Adrenal gland (tissue), 12 donors: ENCODE measurements around the gene PDE2A. TPM values are rescaled to one million over a fixed set of nuclear protein-coding genes. Genes with fewer than 3 reads are reported as not detected.

Experiments
- DNase-seq, 7 donors: peaks; one replicate each; pipeline ENCODE4 v3.0.0-alpha.2; 2019 to 2020
- H3K27ac ChIP-seq, 5 donors: fragments of 200-600 bp; sonication (generic) in 4 of 5; 1 replicate in 3 of 5; 2 replicates in 2 of 5; pipeline versions ENCODE4 v1.5.1 to v1.8.0; 2016 to 2020; ENCODE audit warnings: mild to moderate bottlenecking in 1 of 5
- H3K27me3 ChIP-seq: fragments of 200-600 bp; 2 replicates; pipeline ENCODE4 v1.8.0; 2021
- H3K36me3 ChIP-seq, 2 donors: fragments of 200-600 bp; replicated peaks in 1 of 2; 1 replicate in 1 of 2; 2 replicates in 1 of 2; pipeline versions ENCODE4 v1.5.1 to v1.8.0; 2018 to 2022
- H3K4me1 ChIP-seq, 2 donors: fragments of 200-600 bp; replicated peaks in 1 of 2; 1 replicate in 1 of 2; 2 replicates in 1 of 2; pipeline versions ENCODE4 v1.5.1 to v1.8.0; 2018 to 2021
- H3K4me3 ChIP-seq, 4 donors: fragments of 200-600 bp; sonication (generic) in 3 of 4; one replicate each; pipeline ENCODE4 v1.5.1; 2016 to 2018
- H3K9me3 ChIP-seq, 3 donors: fragments of 200-600 bp; sonication (generic) in 1 of 3; replicated peaks in 1 of 3; 1 replicate in 2 of 3; 2 replicates in 1 of 3; pipeline versions ENCODE4 v1.5.1 to v1.8.0; 2016 to 2021
- CTCF ChIP-seq, 6 experiments: fragments of 450-650 bp in 4 of 6; fragments of 200-600 bp in 2 of 6; sonication (generic) in 1 of 6; IDR thresholded peaks; 1 replicate in 5 of 6; 2 replicates in 1 of 6; pipeline versions ENCODE4 v1.5.1 to v1.8.0; 2016 to 2021; ENCODE audit warnings: antibody characterized with exemption in 6 of 6, mild to moderate bottlenecking in 2 of 6, moderate library complexity in 1 of 6
- POLR2A ChIP-seq, 2 donors: fragments of 450-650 bp; IDR thresholded peaks; one replicate each; pipeline ENCODE4 v1.6.1; 2017; ENCODE audit warnings: antibody characterized with exemption in 2 of 2, mild to moderate bottlenecking in 2 of 2, moderate library complexity in 1 of 2
- WGBS, 4 donors: extraction: QIAGEN DNeasy Blood & Tissue Kit in 2 of 4; methylation state at CpG; one replicate each; pipeline versions ENCODE4 v1.1.5 to v1.1.7; 2013 to 2017; 5-methylcytosine and 5-hydroxymethylcytosine counted together
- intact Hi-C, 2 donors: fragments of 100-400 bp; cut with DNase I; formaldehyde crosslinking; loops; one replicate each; pipeline versions ENCODE4 v1.14.1 to v1.15.0; 2022 to 2023
- polyA plus RNA-seq, 3 donors: library from polyadenylated mRNA; stranded (reverse); fragments of 200-250 nt in 2 of 3; fragments of 350-450 nt in 1 of 3; fragmentation: Illumina TruSeq in 1 of 3; extraction: RNeasy Lipid Tissue Mini Kit (QIAGEN cat#74804) in 1 of 3; gene quantifications; one replicate each; pipeline ENCODE4 v1.2.3, GENCODE V29; 2013 to 2014
- total RNA-seq, 9 donors: library from RNA; depleted of rRNA in 4 of 9; stranded (reverse); fragments of >200 nt in 4 of 9; fragments of 120-200 nt in 1 of 9; fragmentation: NEBNext Ultra II Directional in 1 of 9; extraction: Animal tissue kit (Norgen Biotek cat#: 25700) in 1 of 9; gene quantifications; one replicate each; pipeline versions ENCODE4 v1.1.0 to v1.2.4, GENCODE V29; 2013 to 2023
- donor health status: healthy with polysubstance abuse.
- donor health status: Bipolar disorder and iron deficiency.
- donor health status: DM: yes; HTN: yes; CAD: no.
- donor health status: DM: no; HTN: no; CAD: no.
- donor health status: DM: no; HTN: no; CAD: no.
- donor health status: DM: yes; HTN: yes; CAD: no.

The PDE2A gene
- total and polyA plus RNA-seq, 12 donors, result 11.5 to 226 (median 67.6) TPM

DNA sequence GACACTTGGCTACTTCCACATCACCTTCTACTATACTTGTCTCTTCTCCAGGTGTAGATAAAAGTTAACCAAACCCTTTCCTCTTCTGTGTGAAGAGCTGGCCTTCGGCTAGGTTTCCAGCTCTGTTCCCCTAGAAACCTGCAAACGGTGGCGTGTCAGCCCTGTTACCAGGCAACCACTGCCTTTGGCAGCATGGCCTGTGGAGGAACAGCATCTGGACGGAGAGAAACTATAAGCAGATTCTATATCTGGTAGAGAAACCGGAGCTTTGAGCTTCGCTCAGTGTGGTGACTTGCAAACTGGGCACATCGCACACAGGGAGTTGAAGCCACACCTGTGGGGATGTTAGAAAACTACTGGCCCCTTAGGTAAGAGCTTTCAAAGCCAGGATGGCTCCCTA, 42.1 kb upstream of the PDE2A start:
- Histone ChIP-seq H3K36me3 (peaks cover 0 to 21% of the 10 kb centered on the region in 2 donors), H3K4me1 (peaks cover 25 to 74% of the 10 kb centered on the region in 2 donors), H3K27me3 (no peaks in the 10 kb centered on the region), H3K4me3 (no peak overlapping the region), H3K27ac (peak overlapping the region in 1 of 5 donors; percentile 85), H3K9me3 (no peaks in the 10 kb centered on the region)
- DNase-seq, result peak in 1 of 7 donors; percentile 81
- TF ChIP-seq CTCF (IDR thresholded peaks at IDR 0.05), result no peak
- TF ChIP-seq POLR2A (IDR thresholded peaks at IDR 0.05), result no peak
- intact Hi-C loops, result loop anchor here in 1 of 2 donors (10.0 kb wide), 1 partner anchor 459 kb away; no protein-coding TSS in a partner anchor
- 67 to 74% (median 70%) methylated on average over 7 of the region's 7 CpGs for WGBS, 4 donors

GRCh38 chr11:72712841-72713240, 38.6 kb upstream of the PDE2A start:
- Histone ChIP-seq H3K27me3 (no peaks in the 10 kb centered on the region), H3K36me3 (peaks cover 0 to 54% of the 10 kb centered on the region in 2 donors), H3K4me1 (peaks cover 0 to 40% of the 10 kb centered on the region in 2 donors), H3K4me3 (no peak overlapping the region), H3K9me3 (no peaks in the 10 kb centered on the region), H3K27ac (peak overlapping the region in 3 of 5 donors; percentile 0 to 70 (median 62))
- 63 to 73% (median 66%) methylated on average over 5 to 10 of the region's 10 CpGs for WGBS, 4 donors
- DNase-seq, result no peak
- no peak for TF ChIP-seq POLR2A (IDR thresholded peaks at IDR 0.05)
- no peak for TF ChIP-seq CTCF (IDR thresholded peaks at IDR 0.05)
- intact Hi-C loops, result loop anchor here in 1 of 2 donors (10.0 kb wide), 1 partner anchor 462 kb away; no protein-coding TSS in a partner anchor

GRCh38 chr11:72712168-72712751, 38.0 kb upstream of the PDE2A start:
- peak; percentile 57 to 81 (median 69) for DNase-seq
- 46 to 56% (median 50%) methylated on average over 8 to 26 of the region's 26 CpGs for WGBS, 4 donors
- Histone ChIP-seq H3K4me1 (peaks cover 0 to 35% of the 10 kb centered on the region in 2 donors), H3K9me3 (no peaks in the 10 kb centered on the region), H3K27me3 (no peaks in the 10 kb centered on the region), H3K27ac (peak overlapping the region in 2 of 5 donors; percentile 47 to 70), H3K4me3 (no peak overlapping the region), H3K36me3 (peaks cover 0 to 57% of the 10 kb centered on the region in 2 donors)
- intact Hi-C loops, result loop anchor here in 1 of 2 donors (10.0 kb wide), 1 partner anchor 463 kb away; no protein-coding TSS in a partner anchor
- no peak for TF ChIP-seq POLR2A (IDR thresholded peaks at IDR 0.05)
- TF ChIP-seq CTCF (IDR thresholded peaks at IDR 0.05), result no peak

GRCh38 chr11:72711141-72711540, 36.9 kb upstream of the PDE2A start:
- WGBS, 4 donors, result 85 to 92% (median 87%) methylated on average over 7 to 9 of the region's 9 CpGs
- Histone ChIP-seq H3K9me3 (no peaks in the 10 kb centered on the region), H3K4me1 (peaks cover 0 to 23% of the 10 kb centered on the region in 2 donors), H3K27ac (no peak overlapping the region), H3K36me3 (peaks cover 0 to 59% of the 10 kb centered on the region in 2 donors), H3K27me3 (no peaks in the 10 kb centered on the region), H3K4me3 (no peak overlapping the region)
- intact Hi-C loops, result loop anchor here in 1 of 2 donors (10.0 kb wide), 1 partner anchor 464 kb away; no protein-coding TSS in a partner anchor
- no peak for TF ChIP-seq CTCF (IDR thresholded peaks at IDR 0.05)
- no peak for TF ChIP-seq POLR2A (IDR thresholded peaks at IDR 0.05)
- DNase-seq, result no peak
